Nephron progenitor cell (in vitro differentiated cells): ENCODE results near the gene CFAP77.

ENCODE experiments used
- DNase-seq: peaks from one replicate; pipeline ENCODE4 v3.0.0; 2021
- H3K27ac Mint-ChIP-seq: 2 replicates; pipeline ENCODE4 v1.8.0; 2021; ENCODE audit warnings: mild to moderate bottlenecking, moderate library complexity, mixed read lengths
- H3K27me3 Mint-ChIP-seq: 2 replicates; pipeline ENCODE4 v1.8.0; 2021; ENCODE audit warnings: mild to moderate bottlenecking, low read depth, mixed read lengths; ENCODE audit not compliant: poor library complexity
- H3K36me3 Mint-ChIP-seq: 2 replicates; pipeline ENCODE4 v1.8.0; 2021; ENCODE audit warnings: low read depth, mixed read lengths
- H3K4me1 Mint-ChIP-seq: 2 replicates; pipeline ENCODE4 v1.8.0; 2021; ENCODE audit warnings: mixed read lengths
- H3K4me3 Mint-ChIP-seq: 2 replicates; pipeline ENCODE4 v1.8.0; 2021; ENCODE audit warnings: mild to moderate bottlenecking, moderate library complexity, mixed read lengths
- H3K9me3 Mint-ChIP-seq: 2 replicates; pipeline ENCODE4 v1.8.0; 2021; ENCODE audit warnings: mild to moderate bottlenecking, moderate library complexity, mixed read lengths
- TF ChIP-seq, protein P1 (sequence below): fragments of 200-600 bp; sonication (generic); IDR thresholded peaks from 2 replicates; pipeline ENCODE4 v1.5.0; 2021; ENCODE audit warnings: antibody characterized with exemption

The CFAP77 gene

DNA sequence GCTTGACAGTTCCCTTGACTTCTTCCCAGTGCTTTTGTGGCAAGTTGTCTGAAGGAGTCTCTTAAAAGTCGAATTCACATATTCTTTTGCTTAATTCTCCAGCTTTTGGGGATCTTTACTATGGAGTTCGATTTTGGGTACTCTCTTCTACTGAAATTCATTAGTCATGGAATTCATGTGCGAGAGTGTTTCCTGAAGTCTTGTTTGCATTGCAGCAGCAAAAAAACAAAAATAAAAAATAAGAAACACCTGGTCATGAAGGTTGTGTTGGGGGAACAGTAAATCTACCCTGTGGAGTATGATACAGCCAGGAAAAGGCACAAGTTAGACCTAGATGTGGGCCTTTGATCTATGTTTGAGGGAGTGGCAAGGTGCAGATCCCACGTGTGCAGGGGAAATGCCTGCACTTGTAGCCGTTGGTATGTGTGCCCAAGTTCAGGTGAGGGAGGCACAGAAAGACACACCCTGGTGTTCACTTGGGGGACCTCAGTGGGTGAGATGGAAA, 55.2 kb downstream of the CFAP77 start:
- Mint-ChIP-seq H3K4me3 (no peak overlapping the region), H3K27me3 (peaks cover 5% of the 10 kb centered on the region), H3K9me3 (peaks cover 10% of the 10 kb centered on the region), H3K4me1 (peaks cover 60% of the 10 kb centered on the region), H3K36me3 (peaks cover 4% of the 10 kb centered on the region), H3K27ac (no peak overlapping the region)
- no peak for DNase-seq
- TF ChIP-seq, protein P1, sequence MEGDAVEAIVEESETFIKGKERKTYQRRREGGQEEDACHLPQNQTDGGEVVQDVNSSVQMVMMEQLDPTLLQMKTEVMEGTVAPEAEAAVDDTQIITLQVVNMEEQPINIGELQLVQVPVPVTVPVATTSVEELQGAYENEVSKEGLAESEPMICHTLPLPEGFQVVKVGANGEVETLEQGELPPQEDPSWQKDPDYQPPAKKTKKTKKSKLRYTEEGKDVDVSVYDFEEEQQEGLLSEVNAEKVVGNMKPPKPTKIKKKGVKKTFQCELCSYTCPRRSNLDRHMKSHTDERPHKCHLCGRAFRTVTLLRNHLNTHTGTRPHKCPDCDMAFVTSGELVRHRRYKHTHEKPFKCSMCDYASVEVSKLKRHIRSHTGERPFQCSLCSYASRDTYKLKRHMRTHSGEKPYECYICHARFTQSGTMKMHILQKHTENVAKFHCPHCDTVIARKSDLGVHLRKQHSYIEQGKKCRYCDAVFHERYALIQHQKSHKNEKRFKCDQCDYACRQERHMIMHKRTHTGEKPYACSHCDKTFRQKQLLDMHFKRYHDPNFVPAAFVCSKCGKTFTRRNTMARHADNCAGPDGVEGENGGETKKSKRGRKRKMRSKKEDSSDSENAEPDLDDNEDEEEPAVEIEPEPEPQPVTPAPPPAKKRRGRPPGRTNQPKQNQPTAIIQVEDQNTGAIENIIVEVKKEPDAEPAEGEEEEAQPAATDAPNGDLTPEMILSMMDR = no peak

GRCh38 chr9:132472199-132472598, 62.2 kb downstream of the CFAP77 start:
- peaks cover 4% of the 10 kb centered on the region for H3K36me3 Mint-ChIP-seq
- peak overlapping the region; percentile 28 for H3K27ac Mint-ChIP-seq
- peaks cover 68% of the 10 kb centered on the region for H3K4me1 Mint-ChIP-seq
- no peak for DNase-seq
- H3K4me3 Mint-ChIP-seq = no peak overlapping the region
- TF ChIP-seq, protein P1 = no peak
- H3K9me3 Mint-ChIP-seq = peaks cover 13% of the 10 kb centered on the region
- H3K27me3 Mint-ChIP-seq = no peaks in the 10 kb centered on the region

DNA sequence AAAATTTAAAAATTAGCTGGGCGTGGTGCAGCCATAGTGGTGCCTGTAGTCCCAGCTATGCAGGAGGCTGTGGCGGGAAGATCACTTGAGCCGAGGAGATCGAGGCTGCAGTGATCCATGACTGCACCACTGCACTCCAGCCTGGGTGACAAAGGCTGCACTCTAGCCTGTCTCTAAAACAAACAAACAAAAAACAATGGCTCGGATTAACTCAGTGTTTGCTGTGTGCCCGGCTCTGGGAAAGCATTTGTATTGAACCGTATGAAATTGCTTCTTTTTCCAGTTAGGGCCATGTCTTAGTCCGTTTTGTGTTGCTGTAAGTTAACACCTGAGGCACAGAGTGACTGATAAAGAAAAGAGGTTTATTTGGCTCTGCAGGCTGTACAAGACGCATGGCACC, 62.6 kb downstream of the CFAP77 start:
- Mint-ChIP-seq H3K27me3 (no peaks in the 10 kb centered on the region), H3K36me3 (peaks cover 4% of the 10 kb centered on the region), H3K4me1 (peaks cover 72% of the 10 kb centered on the region), H3K27ac (no peak overlapping the region), H3K4me3 (no peak overlapping the region), H3K9me3 (peaks cover 9% of the 10 kb centered on the region)
- TF ChIP-seq, protein P1 = no peak
- DNase-seq = no peak

- Mint-ChIP-seq H3K4me1 (peaks cover 76% of the 10 kb centered on the region), H3K27me3 (peaks cover 4% of the 10 kb centered on the region), H3K27ac (peak overlapping the region; percentile 8), H3K4me3 (peak overlapping the region; percentile 7), H3K36me3 (no peaks in the 10 kb centered on the region), H3K9me3 (peaks cover 4% of the 10 kb centered on the region)
- TF ChIP-seq, protein P1 = no peak
- peak; percentile 56 for DNase-seq
These were observed 64.2 kb downstream of the CFAP77 start for GRCh38 chr9:132474253-132474652.

GRCh38 chr9:132478353-132479050, 68.5 kb downstream of the CFAP77 start:
- Mint-ChIP-seq H3K27ac (no peak overlapping the region), H3K36me3 (no peaks in the 10 kb centered on the region), H3K4me3 (no peak overlapping the region), H3K4me1 (peaks cover 86% of the 10 kb centered on the region), H3K9me3 (peaks cover 4% of the 10 kb centered on the region), H3K27me3 (peaks cover 4% of the 10 kb centered on the region)
- DNase-seq = no peak
- TF ChIP-seq, protein P1 = no peak

DNA sequence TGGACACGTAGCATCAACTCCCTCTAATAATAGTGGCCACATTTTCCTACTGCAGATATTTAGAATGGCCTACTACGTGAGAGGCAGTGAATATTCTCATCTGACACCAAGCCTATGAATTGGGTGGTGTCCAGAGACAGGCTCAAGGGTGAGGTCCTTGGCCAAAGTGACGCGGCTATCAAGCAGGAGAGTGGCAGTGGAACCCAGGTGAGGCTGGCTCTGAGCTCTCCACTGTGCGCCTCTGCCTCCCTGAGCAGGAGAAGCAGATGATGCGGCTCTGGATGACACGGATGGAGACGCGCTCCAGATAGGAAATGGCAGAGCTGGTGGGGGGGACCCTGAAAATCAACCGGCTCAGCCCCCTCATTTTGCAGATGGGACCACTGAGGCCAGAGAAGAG, 69.7 kb downstream of the CFAP77 start:
- H3K27ac Mint-ChIP-seq = no peak overlapping the region
- H3K27me3 Mint-ChIP-seq = peaks cover 4% of the 10 kb centered on the region
- H3K4me1 Mint-ChIP-seq = peaks cover 86% of the 10 kb centered on the region
- no peak for DNase-seq
- TF ChIP-seq, protein P1 = no peak
- no peaks in the 10 kb centered on the region for H3K9me3 Mint-ChIP-seq
- H3K4me3 Mint-ChIP-seq = no peak overlapping the region
- no peaks in the 10 kb centered on the region for H3K36me3 Mint-ChIP-seq
